GF-D8 (cell line): ENCODE results near the gene HUS1.
"Not testable (repeated sequence)": the region's sequence is repeated elsewhere in the genome, so short reads cannot be mapped to it uniquely, and the experiment has no call there.

Experiments
- DNase-seq: peaks from one replicate; lab custom pipeline; 2025; lab: John Stamatoyannopoulos, UW

The HUS1 gene

DNA sequence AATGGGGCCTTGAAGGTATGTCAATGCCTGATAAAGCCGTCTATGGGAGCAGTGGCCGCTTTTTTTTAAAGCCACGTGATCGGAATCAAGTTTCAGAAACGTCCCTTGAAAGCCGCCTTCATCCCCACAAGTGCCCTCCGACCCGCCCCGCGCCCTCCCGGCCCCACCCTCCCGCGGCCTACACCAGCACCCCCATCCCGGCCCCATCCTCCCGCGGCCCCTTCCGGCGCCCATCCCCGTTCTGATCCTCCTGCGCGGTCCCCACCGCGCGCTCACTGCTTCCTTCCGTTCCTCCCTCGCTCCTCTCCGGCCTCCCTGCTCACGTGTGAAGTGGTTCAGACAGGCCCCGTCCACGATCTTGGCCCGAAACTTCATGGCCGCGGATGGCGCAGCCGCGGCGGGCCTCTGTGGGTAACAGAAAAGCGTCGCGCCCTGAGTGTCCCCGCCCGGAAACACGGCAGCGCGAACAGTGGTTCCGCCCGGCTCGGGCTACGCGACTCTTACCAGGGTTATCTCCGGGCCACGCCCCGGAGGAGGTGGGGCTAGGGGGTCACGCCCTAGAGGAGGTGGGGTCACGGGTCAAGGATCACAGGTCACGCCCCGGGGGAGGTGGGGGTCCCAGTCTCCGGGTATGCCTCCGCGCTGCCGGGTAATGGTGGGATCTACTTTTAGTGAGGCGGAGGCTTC lies at the start of gene HUS1:
Gene HUS1 (minus strand): TSS at position 471 of the 687 bp plus-strand sequence. CDS start 96 bp downstream, at position 375.
- peak; percentile 88 for DNase-seq

DNA sequence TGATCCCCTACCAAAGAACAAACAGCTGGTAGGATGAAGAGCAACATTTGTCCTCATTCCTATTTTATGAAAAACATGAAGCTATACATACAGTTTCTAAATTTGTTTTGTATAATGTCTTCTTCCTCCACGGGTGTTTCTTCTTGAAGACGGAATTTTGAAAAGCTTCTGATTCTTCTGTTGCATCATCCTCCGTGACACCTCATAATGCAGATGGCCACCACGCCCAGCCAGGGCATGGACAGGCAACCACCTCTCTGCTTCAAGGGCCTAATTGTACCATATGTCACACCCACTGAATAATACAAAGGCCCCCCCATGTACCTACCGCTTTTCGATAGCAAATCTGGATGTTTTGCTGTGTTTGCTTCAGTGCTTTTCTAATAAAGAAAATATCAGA lies 49.5 kb upstream of the HUS1 start, which contains the start of gene SUN3:
Gene SUN3 (minus strand): TSS at position 170 of the 400 bp plus-strand sequence. CDS start 169 bp downstream, at position 1.
- DNase-seq, result no peak

DNA sequence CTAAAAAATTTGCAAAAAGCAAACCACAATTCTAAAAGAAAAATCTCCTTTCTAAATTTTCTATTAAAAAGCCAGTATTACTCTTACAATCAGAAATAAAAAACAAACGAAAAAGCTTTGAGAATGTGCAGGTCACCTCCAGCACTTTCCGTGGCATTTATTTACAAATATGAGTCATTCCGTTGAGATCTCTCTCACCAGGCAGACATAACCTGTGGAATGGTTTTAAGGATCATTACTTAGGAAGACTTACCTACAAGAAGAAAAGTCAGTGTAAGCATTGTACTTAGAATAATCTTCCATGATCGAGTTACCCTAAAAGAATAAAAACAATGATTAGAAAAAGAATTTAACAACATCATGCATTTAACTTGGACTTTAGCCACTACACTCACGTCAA lies 46.2 kb upstream of the HUS1 start:
- no peak for DNase-seq

DNA sequence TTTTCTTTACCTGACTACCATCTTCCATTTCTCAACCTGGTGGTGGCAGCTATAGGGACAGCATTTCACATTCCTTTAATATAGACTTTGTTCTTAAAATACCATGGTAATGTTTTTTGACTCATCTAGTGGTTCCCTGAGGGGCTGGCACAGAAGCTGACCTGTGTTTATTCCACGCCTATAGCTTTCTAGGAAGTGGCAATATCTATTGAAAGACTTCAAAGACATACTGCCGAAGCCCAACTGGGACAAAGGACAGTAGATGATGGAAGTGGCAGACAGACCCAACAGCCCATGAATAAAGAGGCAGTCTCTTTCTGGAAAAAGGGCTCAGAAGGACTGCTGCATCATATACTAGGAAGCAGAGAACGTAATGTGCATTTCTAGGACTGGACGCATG lies 38.3 kb upstream of the HUS1 start:
- DNase-seq, result no peak

DNA sequence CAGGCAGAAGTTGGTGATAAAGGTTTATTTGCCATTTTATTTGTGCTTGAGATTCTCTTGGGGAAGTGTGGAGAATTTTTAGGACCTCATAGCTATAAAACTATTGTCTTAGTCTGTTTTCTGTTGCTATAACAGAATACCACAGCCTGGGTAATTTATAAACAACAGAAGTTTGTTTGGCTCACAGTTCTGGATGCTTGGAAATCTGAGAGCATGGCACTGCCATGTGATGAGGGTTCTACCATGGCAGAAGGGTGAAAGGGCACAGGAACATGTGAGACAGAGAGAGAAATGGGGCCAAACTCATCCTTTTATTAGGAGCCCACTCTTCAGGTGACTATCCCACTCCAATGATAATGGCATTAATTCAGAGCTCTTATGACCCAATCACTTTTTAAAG lies 37.2 kb upstream of the HUS1 start:
- no peak for DNase-seq

DNA sequence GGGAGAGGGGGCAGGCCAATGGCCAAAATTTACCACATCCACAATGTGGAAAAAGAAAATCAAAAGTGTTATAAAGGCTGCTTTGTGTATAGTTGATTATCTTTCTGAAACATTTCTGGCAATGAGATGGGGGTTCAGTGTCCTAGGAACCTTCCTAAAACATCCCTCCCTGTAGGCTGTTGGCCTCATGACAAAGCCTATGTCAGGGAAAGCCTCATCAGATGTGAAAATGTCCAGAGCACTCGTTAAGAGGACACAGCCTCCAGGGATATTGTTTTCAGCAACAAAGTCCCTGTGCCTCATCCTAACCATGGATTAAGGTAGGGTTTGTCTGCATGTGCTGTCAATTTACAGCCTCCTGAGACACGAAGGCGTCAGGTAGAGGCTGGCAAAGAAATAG lies 32.5 kb upstream of the HUS1 start:
- no peak for DNase-seq

DNA sequence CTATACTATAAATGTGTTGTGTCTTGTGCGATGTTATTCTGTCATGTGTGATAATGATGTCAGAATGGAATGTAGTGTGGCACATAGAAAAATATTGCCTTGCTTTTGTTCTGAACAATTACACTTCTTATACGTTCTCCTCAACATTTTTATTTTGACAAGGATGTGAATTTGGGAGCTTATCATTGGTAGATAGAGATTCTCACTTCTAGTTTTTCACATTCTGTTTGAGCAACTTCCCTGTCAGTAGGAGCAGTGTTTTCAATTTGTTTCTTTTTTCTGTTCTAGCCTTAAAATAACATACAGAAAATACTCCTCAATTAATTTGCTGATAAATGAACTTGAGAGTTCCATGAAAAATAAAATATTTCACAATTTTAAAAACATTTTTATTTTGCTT lies 31.9 kb upstream of the HUS1 start:
- DNase-seq, result no peak

DNA sequence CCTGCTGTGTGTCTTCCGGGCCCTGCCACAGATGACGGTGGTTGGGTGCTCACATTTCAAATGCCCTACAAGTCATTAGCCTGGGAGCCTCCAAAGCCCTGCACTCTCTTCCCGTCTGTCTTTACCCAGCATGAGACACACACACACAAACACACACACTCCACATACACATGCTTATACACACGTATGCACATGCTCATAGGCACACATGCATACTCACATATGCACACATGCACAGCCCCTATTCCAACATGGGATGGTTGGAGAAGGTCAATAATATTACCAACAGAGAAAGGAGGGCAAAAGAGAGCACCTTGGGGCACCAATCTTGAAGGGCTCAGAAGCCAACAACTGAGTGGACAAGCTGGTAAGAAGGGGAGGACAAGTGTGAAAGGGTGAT lies 30.5 kb upstream of the HUS1 start:
- DNase-seq, result no peak

DNA sequence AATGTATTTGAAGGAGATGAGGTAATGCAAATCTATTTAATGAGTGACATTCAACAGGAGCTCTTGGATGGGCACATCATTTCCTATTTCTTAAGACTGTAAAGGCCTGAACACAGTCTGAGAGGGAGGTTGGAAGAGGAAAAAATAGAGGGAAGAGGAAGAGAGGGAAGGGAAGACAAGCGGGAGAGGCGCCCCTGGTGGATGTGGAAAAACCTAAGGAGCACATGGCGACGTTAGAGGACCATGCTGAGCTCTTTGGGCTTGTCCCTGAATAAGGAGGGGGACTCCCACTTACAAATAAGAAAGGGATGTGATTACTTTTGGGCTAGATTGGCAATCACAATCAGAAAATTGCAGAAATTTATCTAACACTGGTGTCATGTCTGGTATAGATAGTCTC lies 29.8 kb upstream of the HUS1 start:
- DNase-seq, result no peak

DNA sequence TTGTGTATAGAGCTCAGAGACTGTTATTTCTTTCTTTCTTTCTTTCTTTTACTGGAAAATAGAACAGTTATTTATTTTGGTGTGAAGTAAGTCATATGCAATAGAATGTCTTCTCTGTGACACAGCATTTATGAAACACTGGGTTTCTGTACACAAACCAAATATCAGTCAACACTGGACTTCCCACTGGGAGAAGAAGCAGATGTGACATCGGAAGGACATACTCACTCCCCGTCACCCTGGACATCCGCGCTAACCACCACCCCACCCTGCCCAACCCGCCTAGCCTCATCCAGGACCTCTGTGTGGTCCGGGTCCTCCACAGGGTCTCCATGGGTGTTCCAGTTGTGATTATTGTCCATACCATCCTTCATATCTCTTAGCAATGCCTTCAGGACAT lies 27.5 kb upstream of the HUS1 start:
- no peak for DNase-seq

DNA sequence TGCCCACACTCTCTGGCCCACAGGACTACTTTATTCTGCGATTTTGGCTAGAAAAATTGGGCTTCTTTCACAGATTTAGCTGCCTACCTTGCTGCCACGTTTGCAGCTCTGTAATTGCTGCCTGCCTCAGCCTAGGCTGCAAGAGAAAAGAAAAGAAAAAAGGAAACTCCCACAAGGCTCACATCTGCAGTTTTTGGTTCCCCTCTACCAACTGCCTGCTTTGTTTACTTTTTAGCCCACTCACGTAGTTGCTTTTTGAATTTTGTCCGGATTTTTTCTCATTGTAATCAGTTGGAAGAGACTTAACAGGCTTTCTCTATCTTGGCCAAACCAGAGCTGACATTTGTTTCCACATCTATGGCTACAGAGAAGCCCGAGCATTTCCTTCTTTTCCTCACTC lies 25.2 kb upstream of the HUS1 start:
- no peak for DNase-seq

DNA sequence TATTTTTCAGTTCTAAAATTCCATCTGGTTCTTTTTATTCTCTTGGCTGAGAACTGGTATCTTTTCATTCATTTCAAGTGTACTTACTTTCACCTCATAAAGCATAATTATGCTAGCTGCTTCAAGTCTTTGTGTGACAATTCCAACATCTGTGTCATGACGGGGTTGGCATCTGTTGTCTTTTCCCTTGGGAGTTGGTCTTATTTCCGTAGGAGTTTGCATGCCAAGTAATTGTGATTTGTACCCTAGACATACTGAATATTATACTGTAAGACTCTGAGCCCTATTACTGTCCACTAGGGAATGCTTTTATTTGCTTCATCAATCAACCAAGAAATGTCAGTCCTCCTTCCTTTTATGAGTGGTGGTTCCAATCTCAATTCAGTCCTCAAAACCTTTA lies 24.6 kb upstream of the HUS1 start:
- no peak for DNase-seq

DNA sequence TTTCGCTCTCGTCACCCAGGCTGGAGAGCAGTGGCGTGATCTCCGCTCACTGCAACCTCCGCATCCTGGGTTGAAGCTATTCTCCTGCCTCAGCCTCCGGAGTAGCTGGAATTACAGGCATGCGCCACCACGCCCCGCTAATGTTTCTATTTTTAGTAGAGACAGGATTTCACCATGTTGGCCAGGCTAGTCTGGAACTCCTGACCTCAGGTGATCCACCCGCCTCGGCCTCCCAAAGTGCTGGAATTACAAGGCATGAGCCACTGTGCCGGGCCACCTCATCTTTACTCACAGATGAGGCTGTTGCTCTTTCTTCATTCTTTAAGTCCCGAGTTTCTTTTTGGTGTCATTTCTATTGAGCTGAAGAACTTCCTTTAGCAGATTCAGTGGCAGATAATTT lies 20.7 kb upstream of the HUS1 start:
- DNase-seq, result not testable (repeated sequence)

DNA sequence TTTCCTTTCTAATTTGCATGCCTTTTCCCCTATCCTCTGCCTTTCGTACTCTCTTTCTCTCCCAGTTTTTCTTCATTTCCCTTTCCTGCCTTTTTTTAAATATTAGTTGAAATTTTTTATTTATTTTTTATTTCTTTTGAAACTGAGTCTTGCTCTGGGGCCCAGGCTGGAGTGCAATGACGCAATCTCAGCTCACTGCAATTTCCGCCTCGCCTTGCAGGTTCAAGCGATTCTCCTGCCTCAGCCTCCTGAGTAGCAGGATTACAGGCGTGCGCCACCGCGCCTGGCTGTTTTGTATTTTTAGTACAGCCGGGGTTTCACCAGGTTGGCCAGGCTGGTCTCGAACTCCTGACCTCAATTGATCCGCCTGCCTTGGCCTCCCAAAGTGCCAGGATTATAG lies 20.0 kb upstream of the HUS1 start:
- no peak for DNase-seq

DNA sequence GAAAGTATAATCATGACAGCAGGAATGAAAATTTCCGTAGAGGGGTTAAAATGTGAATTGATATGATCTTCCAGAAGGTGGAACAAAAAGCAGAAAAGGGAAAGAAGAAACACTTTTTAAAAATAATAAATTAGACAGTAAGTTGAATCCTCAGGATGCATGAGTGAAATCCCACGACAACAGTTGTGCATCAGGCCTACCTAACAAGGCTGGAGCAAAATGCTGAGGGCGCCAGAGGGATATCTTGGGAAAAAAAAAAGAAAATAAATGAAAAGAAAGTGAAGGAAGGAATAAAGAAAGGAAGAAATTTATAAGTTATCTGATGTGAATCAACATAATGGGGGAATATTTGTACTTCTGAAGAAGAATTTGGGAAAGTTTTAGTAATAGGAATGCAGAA lies 13.0 kb upstream of the HUS1 start:
- DNase-seq, result no peak

DNA sequence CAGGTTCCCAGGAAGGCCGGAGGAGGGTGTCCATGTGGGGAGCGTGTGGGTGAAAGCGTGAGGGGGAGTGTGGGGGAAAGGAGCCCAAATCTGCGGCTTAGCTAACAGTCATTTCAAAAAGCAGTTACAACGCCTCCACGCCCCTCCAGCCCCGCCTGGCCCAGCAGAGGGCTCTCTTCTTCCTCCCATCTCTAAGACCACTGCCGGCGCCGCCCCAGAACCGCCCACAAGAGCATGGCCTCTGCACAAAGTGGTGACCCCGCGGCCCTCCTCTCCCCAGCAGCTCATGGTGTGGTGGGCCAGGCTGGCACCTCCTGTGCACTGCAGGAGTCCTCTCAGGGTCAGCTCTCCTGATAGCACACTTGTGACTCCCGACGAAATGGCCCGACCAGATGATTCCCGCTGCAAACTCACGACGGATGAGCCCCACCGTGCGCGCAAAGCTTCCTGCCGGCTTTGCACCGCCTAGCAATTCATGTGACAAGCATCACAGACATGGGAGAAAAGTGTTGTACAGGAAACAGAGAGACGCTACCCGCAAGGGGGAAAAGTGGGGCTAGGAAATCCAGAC lies 12.4 kb upstream of the HUS1 start:
- peak; percentile 91 for DNase-seq

DNA sequence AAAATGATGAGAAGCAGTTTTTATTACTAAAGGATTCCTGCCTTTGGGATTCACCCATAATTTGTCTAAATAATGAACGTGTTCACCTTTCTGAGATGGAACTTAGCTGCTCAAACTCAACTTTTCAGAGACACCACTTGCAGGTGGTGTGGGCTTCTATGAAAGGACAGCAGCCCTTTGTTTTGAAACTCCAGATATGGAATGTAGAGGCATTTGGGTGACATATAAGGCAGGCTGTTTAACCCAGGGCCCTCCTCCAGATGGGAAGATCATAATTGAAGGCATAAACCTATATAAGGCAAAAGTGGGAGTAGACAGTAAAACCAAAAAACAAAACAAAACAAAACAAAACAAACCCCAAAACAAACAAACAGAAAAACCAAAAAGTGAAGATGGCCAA lies 11.9 kb upstream of the HUS1 start:
- no peak for DNase-seq

DNA sequence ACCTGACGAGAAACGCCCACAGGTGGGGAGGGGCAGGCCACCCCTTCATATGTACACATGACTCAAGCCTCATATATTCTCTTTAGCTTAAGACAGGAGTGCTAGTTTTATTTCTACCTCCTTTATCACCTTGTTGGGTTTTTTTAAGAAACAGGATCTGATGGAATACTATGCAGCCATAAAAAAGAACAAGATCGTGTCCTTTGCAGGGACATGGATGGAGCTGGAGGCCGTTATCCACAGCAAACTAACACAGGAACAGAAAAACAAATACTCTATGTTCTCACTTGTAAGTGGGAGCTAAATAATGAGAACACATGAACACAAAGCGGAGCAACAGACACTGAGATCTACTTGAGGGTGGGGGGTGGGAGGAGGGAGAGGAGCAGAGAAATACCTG lies 11.2 kb upstream of the HUS1 start:
- no peak for DNase-seq

DNA sequence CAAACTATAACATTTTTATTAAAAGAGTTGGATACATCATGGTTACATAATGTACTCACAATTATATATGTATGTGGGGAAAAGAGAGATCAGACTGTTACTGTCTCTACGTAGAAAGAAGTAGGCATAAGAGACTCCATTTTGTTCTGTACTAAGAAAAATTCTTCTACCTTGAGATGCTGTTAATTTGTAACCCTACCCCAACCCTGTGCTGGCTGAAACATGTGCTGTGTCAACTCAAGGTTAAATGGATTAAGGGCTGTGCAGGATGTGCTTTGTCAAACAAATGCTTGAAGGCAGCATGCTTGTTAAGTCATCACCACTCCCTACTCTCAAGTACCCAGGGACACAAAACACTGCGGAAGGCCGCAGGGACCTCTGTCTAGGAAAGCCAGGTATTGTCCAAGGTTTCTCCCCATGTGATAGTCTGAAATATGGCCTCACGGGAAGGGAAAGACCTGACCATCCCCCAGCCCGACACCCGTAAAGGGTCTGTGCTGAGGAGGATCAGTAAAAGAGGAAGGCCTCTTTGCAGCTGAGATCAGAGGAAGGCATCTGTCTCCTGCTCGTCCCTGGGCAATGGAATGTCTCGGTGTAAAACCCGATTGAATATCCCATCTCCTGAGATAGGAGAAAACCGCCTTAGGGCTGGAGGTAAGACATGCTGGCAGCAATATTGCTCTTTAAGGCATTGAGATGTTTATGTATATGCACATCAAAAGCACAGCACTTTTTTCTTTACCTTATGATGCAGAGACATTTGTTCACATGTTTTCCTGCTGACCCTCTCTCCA lies 10.4 kb upstream of the HUS1 start:
- not testable (repeated sequence) for DNase-seq

DNA sequence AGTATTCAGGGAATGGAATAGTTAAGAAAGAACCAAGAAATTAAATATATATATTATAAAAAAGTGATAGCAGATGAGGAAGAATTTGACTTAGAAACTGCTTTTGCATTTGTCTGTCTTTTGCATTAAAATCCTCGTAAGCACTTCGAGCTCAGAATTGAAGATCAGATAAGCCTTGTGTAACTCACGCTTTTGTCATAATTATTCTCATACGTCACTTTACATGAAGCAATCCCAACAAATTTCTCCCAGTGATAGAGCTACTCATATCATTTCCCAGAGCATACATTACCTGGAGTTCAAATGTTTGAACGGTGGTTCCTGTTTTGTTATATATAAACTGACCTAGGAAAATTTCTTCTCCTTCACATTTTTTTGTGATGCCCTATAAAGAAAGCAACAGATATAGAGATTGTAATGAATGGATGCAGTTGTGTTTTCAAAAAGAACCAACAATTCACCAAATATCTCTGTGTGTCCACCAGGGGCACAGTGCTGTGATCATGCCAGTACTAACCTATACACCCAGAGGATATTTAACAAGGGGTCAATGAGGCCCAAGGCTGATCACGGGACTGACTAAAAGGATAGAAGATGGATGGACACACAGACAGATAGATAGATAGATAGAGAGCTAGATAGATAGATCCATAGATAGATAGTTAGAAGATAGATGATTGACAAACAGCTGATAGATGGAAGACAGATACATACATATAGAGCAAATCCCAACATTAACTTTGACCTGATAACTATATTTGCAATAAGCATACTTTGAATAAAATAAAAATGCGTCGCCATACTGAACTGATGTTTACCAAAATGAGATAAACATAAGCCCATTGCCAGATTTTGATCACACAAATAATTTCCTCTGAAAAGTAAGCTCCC lies 9.3 kb upstream of the HUS1 start:
- DNase-seq, result no peak

DNA sequence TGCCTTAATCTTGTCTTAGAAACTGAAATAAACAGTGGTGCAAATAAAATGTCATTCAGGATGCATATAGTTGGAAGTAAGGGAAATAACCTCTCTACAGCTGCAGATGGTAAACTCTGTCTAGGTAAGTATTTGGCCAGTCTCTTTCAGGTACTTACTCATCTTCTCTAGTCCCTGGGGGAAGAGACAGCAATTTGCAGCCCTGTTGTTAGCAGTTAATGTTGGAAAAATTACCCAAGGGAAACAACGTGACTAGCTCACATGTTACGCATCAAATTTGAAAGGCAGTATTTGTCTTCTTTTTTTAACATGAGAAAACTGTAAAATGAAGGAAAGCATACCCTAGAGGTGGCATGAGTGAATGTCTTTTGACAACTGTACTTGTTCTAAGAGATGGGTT lies 3.2 kb upstream of the HUS1 start:
- DNase-seq, result no peak

DNA sequence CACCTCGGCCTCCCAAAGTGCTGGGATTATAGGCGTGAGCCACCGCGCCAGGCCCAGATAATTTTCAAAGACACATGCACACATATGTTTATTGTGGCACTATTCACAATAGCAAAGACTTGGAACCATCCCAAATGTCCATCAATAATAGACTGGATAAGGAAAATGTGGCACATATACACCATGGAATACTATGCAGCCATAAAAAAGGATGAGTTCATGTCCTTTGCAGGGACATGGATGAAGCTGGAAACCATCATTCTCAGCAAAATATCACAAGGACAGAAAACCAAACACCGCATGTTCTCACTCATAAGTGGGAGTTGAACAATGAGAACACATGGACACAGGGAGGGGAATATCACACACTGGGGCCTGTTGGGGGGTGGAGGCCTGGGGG lies 1.2 kb upstream of the HUS1 start:
- not testable (repeated sequence) for DNase-seq
